NCI-H748 treated with DMSO at 0.1 percent for 48 hours (cell line): ENCODE results near the gene TRMT1.
"Not testable (repeated sequence)": the region's sequence is repeated elsewhere in the genome, so short reads cannot be mapped to it uniquely, and the experiment has no call there.

Experiments
- DNase-seq: peaks from one replicate; lab custom pipeline; 2025; lab: John Stamatoyannopoulos, UW

TRMT1 gene

DNA sequence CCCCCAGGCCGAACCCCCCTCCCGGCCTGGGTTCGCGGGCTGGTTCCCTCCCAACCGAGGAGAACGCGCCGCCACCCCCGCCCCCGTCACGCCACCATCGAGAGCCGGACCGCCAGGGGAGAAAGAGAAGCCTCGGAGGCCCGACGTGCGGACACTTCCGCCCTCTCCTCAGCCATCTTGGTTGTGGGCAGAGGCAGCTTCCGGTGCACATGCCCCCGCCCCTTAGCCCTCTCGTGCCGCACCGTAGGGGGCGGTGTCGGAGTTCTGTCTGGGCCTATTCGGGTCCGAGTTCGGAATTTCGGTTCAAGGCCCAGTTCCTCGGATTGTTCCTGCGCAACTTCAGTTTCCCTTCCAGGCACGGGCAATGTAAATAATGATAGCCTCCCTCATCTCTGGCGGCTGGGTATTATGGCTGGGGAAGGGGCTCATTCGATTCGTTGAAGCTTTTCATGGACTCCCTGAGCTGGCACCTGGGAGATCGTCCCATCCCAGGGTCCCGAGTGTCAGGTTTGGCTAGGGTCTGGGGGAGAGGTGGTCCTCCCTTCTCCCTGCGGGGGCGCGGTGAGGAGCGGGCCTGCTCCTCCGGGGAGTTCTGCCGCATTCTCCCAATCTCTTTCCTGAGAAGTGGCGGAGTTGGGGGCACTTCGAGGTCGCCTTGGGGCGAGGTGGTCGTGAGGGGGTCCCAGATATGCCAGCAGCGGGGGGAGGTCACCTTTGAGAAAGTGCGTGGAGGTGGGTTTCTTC, 33.8 kb upstream of the TRMT1 start, which contains the start of the genes IER2 and STX10:
Gene IER2, plus strand, starts transcription at position 225 of the 744 bp plus-strand sequence. CDS start 2,776 bp downstream, outside the sequence.
Gene STX10, minus strand, starts transcription at position 189 of the 744 bp plus-strand sequence. CDS start 202 bp downstream, outside the sequence.
- peak; percentile 53 for DNase-seq

GRCh38 chr19:13149628-13150186, 33.2 kb upstream of the TRMT1 start:
- no peak for DNase-seq

- not testable (repeated sequence) for DNase-seq
Observed at GRCh38 chr19:13149173-13149627, 32.7 kb upstream of the TRMT1 start.

- DNase-seq = no peak
Observed at GRCh38 chr19:13146763-13147563, 30.4 kb upstream of the TRMT1 start.

DNA sequence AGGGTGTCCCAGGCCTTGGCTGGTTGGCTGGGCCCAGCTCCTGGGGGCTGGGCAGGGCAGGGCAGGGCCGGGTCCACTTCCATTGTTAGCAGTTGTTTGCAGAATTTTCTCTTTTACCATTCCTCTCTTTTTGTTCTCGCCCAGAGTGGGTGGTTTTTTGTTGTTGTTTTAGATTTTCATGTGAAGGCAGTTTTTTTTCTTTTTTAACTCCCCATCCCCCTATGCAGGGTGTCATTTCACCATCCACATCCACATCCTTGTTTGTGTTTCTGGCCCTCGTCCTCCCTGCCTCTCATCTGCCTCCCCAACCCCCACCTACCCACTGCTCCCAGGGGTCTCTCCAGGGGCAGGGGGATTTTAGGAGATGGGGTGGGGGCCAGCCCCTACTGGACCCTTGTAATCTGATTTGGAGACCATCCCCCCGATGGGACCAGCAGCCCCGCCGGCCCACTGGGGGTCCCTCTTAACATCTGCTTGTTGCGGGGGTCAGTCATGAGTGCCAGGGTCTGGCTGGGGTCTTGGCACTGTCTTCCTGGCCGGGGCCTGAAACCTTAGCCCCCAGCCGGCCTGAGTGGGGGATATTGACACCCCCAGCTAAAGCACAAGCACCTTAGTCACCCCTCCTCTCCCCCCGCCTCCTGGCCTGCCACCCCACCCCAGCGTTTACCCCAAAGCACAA, 23.2 kb upstream of the TRMT1 start:
- no peak for DNase-seq

GRCh38 chr19:13138916-13139198, 22.3 kb upstream of the TRMT1 start:
- no peak for DNase-seq

- no peak for DNase-seq
Observed at GRCh38 chr19:13138171-13138915, 21.8 kb upstream of the TRMT1 start.

- no peak for DNase-seq
Observed at GRCh38 chr19:13137290-13137794, 20.8 kb upstream of the TRMT1 start.

- no peak for DNase-seq
Observed at GRCh38 chr19:13135068-13136062, 18.8 kb upstream of the TRMT1 start.

- no peak for DNase-seq
Observed at GRCh38 chr19:13134626-13135025, 18.1 kb upstream of the TRMT1 start.

DNA sequence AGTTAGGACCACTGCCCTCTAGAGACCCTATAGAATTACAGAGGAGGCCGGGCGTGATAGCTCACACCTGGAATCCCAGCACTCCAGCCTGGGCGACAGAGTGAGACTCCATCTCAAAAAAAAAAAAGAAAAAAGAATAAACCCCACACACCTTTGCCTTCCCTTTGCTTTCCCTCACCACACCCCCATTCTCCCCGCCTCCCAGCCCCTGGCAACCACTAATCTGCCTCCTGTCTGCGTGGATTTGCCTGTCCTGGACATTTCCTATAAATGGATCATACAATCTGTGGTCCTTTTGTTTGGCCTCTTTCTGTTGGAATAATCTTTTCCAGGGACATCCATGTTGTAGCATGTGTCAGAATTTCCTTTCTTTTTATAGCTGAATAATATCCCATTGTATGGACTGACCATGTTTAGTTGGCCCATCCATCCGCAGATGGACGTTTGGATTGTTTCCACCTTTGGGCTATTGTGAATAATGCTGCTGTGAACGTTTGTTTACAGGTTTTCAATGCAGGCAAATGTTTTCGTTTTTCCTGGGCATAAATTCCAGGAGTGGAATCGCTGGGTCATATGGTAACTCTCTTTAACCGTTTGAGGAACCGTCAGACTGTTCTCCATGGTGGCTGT, 16.8 kb upstream of the TRMT1 start:
- DNase-seq = no peak

GRCh38 chr19:13132471-13133180, 16.1 kb upstream of the TRMT1 start:
- no peak for DNase-seq

DNA sequence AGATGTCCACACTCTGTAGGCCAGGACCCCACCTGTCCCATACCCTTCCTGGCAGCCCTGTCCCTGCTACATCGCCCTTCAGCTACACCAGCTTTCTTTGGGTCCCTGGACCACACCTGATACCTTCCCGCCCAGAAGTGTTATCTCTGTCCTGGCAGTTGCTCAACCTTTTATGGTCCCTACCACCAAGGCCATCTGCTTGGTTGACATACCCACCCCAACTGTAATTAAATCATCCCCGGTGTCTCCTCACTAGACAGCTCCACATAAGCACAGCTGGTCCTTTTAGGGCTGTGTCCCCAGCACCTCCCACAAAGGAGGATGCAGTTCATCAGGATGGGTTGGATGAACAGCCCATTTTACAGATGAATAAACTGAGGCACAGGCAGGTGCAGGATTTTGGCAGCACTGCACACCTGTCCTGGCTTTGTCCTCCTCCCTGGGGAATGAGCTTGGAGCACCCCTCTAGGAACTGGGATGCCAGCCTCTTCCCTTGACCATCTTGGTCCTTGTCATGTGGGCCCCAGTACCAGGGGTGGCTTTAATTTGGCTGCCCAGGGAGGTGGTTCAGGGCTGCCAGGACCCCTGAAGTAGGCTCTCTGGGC, 14.4 kb upstream of the TRMT1 start:
- DNase-seq = no peak

DNA sequence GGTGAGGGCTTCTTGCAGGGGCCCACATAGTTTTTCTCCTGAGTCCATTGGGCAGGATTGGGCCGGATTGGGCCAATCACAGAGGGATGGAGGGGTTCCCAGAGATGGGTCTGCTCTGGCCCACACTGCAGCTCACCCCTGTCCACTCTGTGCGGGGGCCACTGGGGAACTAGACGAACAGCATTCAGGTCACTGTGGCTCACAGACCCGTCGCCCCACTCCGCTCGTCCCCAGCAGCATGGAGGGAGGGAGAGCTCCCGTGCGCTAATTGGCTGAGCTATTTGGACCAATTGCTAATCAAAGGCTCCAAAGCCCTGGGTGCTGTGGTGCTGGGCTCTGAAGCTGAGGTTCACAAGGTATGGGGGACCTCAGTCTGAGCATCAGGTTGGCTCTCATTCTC, 12.8 kb upstream of the TRMT1 start:
- DNase-seq = no peak

- no peak for DNase-seq
Observed at GRCh38 chr19:13128583-13128982, 12.0 kb upstream of the TRMT1 start.

DNA sequence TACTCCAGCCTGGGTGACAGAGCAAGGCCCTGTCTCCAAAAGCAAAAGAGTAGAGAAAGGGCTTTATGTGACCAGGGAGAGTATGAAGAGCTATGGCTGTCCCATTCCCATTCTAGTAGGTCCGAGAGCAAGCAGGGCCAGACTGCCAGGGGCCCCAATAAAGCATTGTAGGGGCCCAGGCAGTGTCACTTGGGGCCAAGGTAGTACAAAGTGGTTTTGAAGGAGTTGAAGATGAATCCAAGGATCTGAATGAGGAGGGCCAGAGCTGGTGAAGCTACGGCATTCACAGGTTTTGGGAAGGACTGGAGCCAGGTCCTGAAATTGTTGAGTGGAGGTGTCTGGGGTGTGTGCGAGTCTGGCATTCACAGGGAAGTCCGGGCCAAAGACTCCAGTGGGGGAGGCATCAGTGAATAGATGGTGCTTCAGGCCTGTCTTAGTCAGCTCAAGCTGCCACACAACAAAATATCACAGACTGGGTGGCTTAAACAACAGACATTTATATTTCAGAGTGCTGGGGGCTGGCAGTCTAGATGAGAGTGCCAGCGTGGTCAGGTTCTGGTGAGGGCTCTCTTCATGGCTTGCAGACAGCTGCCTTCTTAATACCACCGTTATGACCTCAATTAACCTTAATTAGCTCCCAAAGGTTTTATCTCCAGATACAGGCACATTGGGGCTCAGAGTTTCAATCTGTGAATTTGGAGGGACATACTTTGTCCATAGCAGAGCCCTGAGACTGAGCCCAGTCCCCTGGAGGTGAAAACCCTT, 11.5 kb upstream of the TRMT1 start:
- no peak for DNase-seq

DNA sequence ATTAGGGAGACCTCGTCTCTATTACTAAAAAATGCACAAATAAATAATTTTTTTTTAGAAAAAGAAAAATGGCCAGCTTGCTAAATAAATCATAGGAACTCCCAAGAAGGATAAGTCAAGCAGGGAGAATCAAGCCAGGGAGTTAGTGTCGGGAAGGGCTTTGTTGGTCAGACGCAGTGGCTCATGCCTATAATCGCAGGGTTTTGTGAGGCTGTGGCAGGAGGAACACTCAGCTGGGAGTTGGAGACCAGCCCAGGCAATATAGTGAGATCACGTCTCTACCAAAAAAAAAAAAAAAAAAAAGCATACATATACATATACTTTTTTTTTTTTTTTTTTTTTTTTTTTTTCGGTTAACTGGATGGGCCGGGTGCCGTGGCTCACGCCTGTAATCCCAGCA, 10.5 kb upstream of the TRMT1 start:
- no peak for DNase-seq
